ENCODE data around the gene DKK2.

- no peak for TF ChIP-seq CTCF (conservative IDR thresholded peaks at IDR 0.05; ENCODE audit: low read depth, low read length)
- no peak for TF ChIP-seq EZH2 (IDR thresholded peaks at IDR 0.05; ENCODE audit: low read length, unreplicated experiment)
These were observed 129.4 kb downstream of the DKK2 start for GRCh38 chr4:106906728-106907127.

Measured in PC-3 (cell line).